ENCODE measurements around the gene TPRG1L. TPM values are rescaled to one million over a fixed set of nuclear protein-coding genes. Genes with fewer than 3 reads are reported as not detected.

Gene TPRG1L
- total RNA-seq, 1 donor from 2014 or later = 14.5 TPM

- H3K9me3 Mint-ChIP-seq = no peaks in the 10 kb centered on the region
- no peak for DNase-seq (ENCODE audit: low read depth, low spot score)
- no peaks in the 10 kb centered on the region for H3K36me3 Mint-ChIP-seq (ENCODE audit: low read depth)
- H3K4me1 Mint-ChIP-seq = peaks cover 26% of the 10 kb centered on the region
- no peak for TF ChIP-seq CTCF (conservative IDR thresholded peaks at IDR 0.05)
- H3K4me3 Mint-ChIP-seq = no peak overlapping the region
- no peak overlapping the region for H3K27ac Mint-ChIP-seq (ENCODE audit: unreplicated experiment)
- H3K27me3 Mint-ChIP-seq (ENCODE audit: low read depth) = peaks cover 7% of the 10 kb centered on the region
Observed at GRCh38 chr1:3607703-3608065, 17.1 kb upstream of the TPRG1L start.

- DNase-seq (ENCODE audit: low read depth, low spot score) = no peak
- H3K36me3 Mint-ChIP-seq (ENCODE audit: low read depth) = no peaks in the 10 kb centered on the region
- no peak overlapping the region for H3K27ac Mint-ChIP-seq (ENCODE audit: unreplicated experiment)
- TF ChIP-seq CTCF (conservative IDR thresholded peaks at IDR 0.05) = no peak
- peaks cover 26% of the 10 kb centered on the region for H3K4me1 Mint-ChIP-seq
- no peaks in the 10 kb centered on the region for H3K9me3 Mint-ChIP-seq
- H3K27me3 Mint-ChIP-seq (ENCODE audit: low read depth) = peaks cover 12% of the 10 kb centered on the region
- H3K4me3 Mint-ChIP-seq = peak overlapping the region; percentile 72
Observed at GRCh38 chr1:3608154-3608553, 16.7 kb upstream of the TPRG1L start.

- Mint-ChIP-seq H3K27me3 (ENCODE audit: low read depth) (peaks cover 22% of the 10 kb centered on the region), H3K27ac (ENCODE audit: unreplicated experiment) (no peak overlapping the region), H3K36me3 (ENCODE audit: low read depth) (no peaks in the 10 kb centered on the region), H3K9me3 (no peaks in the 10 kb centered on the region), H3K4me3 (peak overlapping the region; percentile 70), H3K4me1 (peaks cover 27% of the 10 kb centered on the region)
- no peak for TF ChIP-seq CTCF (conservative IDR thresholded peaks at IDR 0.05)
- DNase-seq (ENCODE audit: low read depth, low spot score) = no peak
Observed at GRCh38 chr1:3609016-3609768, 15.6 kb upstream of the TPRG1L start.

GRCh38 chr1:3609769-3610526, 14.9 kb upstream of the TPRG1L start:
- peaks cover 30% of the 10 kb centered on the region for H3K27me3 Mint-ChIP-seq (ENCODE audit: low read depth)
- H3K9me3 Mint-ChIP-seq = no peaks in the 10 kb centered on the region
- H3K4me3 Mint-ChIP-seq = peak overlapping the region; percentile 94
- TF ChIP-seq CTCF (conservative IDR thresholded peaks at IDR 0.05) = no peak
- DNase-seq (ENCODE audit: low read depth, low spot score) = no peak
- H3K27ac Mint-ChIP-seq (ENCODE audit: unreplicated experiment) = no peak overlapping the region
- H3K4me1 Mint-ChIP-seq = peaks cover 34% of the 10 kb centered on the region
- no peaks in the 10 kb centered on the region for H3K36me3 Mint-ChIP-seq (ENCODE audit: low read depth)

- no peak for DNase-seq (ENCODE audit: low read depth, low spot score)
- peak overlapping the region; percentile 94 for H3K4me3 Mint-ChIP-seq
- H3K27ac Mint-ChIP-seq (ENCODE audit: unreplicated experiment) = no peak overlapping the region
- H3K36me3 Mint-ChIP-seq (ENCODE audit: low read depth) = no peaks in the 10 kb centered on the region
- TF ChIP-seq CTCF (conservative IDR thresholded peaks at IDR 0.05) = no peak
- H3K4me1 Mint-ChIP-seq = peaks cover 36% of the 10 kb centered on the region
- H3K9me3 Mint-ChIP-seq = no peaks in the 10 kb centered on the region
- peaks cover 34% of the 10 kb centered on the region for H3K27me3 Mint-ChIP-seq (ENCODE audit: low read depth)
Observed at GRCh38 chr1:3610527-3611169, 14.2 kb upstream of the TPRG1L start.
